Stimulated activated CD4-positive, alpha-beta T cell treated with anti-CD3 and anti-CD28 coated beads, Interleukin-4, amount 100 ng/mL, for 4 hours (primary cell): ENCODE measurements around the gene SIPA1L3.

Experiments
- DNase-seq, 2 experiments: peaks; one replicate each; pipeline ENCODE4 v3.0.0-alpha.2; 2020

The SIPA1L3 gene

GRCh38 chr19:38076337-38076736, 169.3 kb downstream of the SIPA1L3 start:
- DNase-seq = no peak

- no peak for DNase-seq
Measured at GRCh38 chr19:38078302-38078930, 171.4 kb downstream of the SIPA1L3 start.

GRCh38 chr19:38079926-38080380, 172.9 kb downstream of the SIPA1L3 start:
- no peak for DNase-seq

GRCh38 chr19:38081547-38082255, 174.7 kb downstream of the SIPA1L3 start:
- no peak for DNase-seq

- no peak for DNase-seq
Measured at GRCh38 chr19:38082256-38083118, 175.5 kb downstream of the SIPA1L3 start.

GRCh38 chr19:38084196-38084595, 177.2 kb downstream of the SIPA1L3 start:
- no peak for DNase-seq

GRCh38 chr19:38089440-38089839, 182.4 kb downstream of the SIPA1L3 start:
- no peak for DNase-seq

GRCh38 chr19:38093154-38093553, 186.1 kb downstream of the SIPA1L3 start:
- no peak for DNase-seq

GRCh38 chr19:38093587-38093986, 186.6 kb downstream of the SIPA1L3 start:
- DNase-seq = no peak

GRCh38 chr19:38095411-38096308, 188.7 kb downstream of the SIPA1L3 start:
- DNase-seq = peak; percentile 44 to 45

GRCh38 chr19:38099966-38100365, 193.0 kb downstream of the SIPA1L3 start:
- DNase-seq = no peak

GRCh38 chr19:38100589-38100988, 193.6 kb downstream of the SIPA1L3 start:
- DNase-seq = no peak

- no peak for DNase-seq
Measured at GRCh38 chr19:38101723-38102122, 194.7 kb downstream of the SIPA1L3 start.

GRCh38 chr19:38105574-38105973, 198.6 kb downstream of the SIPA1L3 start:
- DNase-seq = no peak

GRCh38 chr19:38107129-38107528, 200.1 kb downstream of the SIPA1L3 start:
- DNase-seq = no peak

- no peak for DNase-seq
Measured at GRCh38 chr19:38111898-38112297, 204.9 kb downstream of the SIPA1L3 start.

- no peak for DNase-seq
Measured at GRCh38 chr19:38114651-38115050, 207.6 kb downstream of the SIPA1L3 start.

- no peak for DNase-seq
Measured at GRCh38 chr19:38115271-38115802, 208.3 kb downstream of the SIPA1L3 start.

GRCh38 chr19:38118176-38118575, 211.2 kb downstream of the SIPA1L3 start:
- no peak for DNase-seq

- no peak for DNase-seq
Measured at GRCh38 chr19:38120471-38121025, 213.5 kb downstream of the SIPA1L3 start.

- DNase-seq = no peak
Measured at GRCh38 chr19:38122402-38123093, 215.5 kb downstream of the SIPA1L3 start.
